H9 (cell line): ENCODE measurements around the gene MVB12A. TPM values are rescaled to one million over a fixed set of nuclear protein-coding genes. Genes with fewer than 3 reads are reported as not detected.

Experiments used
- DNase-seq: peaks from one replicate; pipeline ENCODE4 v3.0.0-alpha.2; 2017
- H2AFZ ChIP-seq: one replicate; pipeline ENCODE4 v1.6.1; 2013; ENCODE audit warnings: mild to moderate bottlenecking, low read length, control low read depth, moderate library complexity
- H2AK5ac ChIP-seq: 2 replicates; pipeline ENCODE4 v1.6.1; 2013; ENCODE audit warnings: low read length, control low read depth, mixed read lengths; ENCODE audit not compliant: insufficient read length
- H2BK120ac ChIP-seq: one replicate; pipeline ENCODE4 v1.6.1; 2013; ENCODE audit warnings: low read depth, mild to moderate bottlenecking, low read length, control low read depth, inconsistent platforms; ENCODE audit not compliant: poor library complexity, severe bottlenecking
- H2BK12ac ChIP-seq: 2 replicates; pipeline ENCODE4 v1.6.1; 2013; ENCODE audit warnings: low read length, control low read depth, mixed read lengths, low read depth; ENCODE audit not compliant: insufficient read length
- H2BK15ac ChIP-seq: 2 replicates; pipeline ENCODE4 v1.6.1; 2013; ENCODE audit warnings: low read depth, low read length, control low read depth
- H2BK20ac ChIP-seq: one replicate; pipeline ENCODE4 v1.6.1; 2013; ENCODE audit warnings: low read depth, mild to moderate bottlenecking, low read length, control low read depth, inconsistent platforms; ENCODE audit not compliant: poor library complexity, severe bottlenecking
- H2BK5ac ChIP-seq: 2 replicates; pipeline ENCODE4 v1.6.1; 2013; ENCODE audit warnings: low read length, control low read depth, mixed read lengths; ENCODE audit not compliant: insufficient read length
- H3K14ac ChIP-seq: 2 replicates; pipeline ENCODE4 v1.6.1; 2013; ENCODE audit warnings: low read length, control low read depth; ENCODE audit not compliant: insufficient read depth
- H3K18ac ChIP-seq: 2 replicates; pipeline ENCODE4 v1.6.1; 2013; ENCODE audit warnings: low read depth, mild to moderate bottlenecking, mixed read lengths, low read length, control low read depth; ENCODE audit not compliant: insufficient read length
- H3K23ac ChIP-seq: 2 replicates; pipeline ENCODE4 v1.6.1; 2013; ENCODE audit warnings: low read length, control low read depth, mixed read lengths, low read depth; ENCODE audit not compliant: insufficient read length
- H3K23me2 ChIP-seq: 2 replicates; pipeline ENCODE4 v1.6.1; 2013; ENCODE audit warnings: low read depth, mild to moderate bottlenecking, mixed read lengths, low read length, control low read depth; ENCODE audit not compliant: insufficient read length, poor library complexity, severe bottlenecking
- H3K27ac ChIP-seq: 2 replicates; pipeline ENCODE4 v1.5.1; 2013; ENCODE audit warnings: low read length, control low read depth, mixed read lengths, low read depth; ENCODE audit not compliant: insufficient read length
- H3K27me3 ChIP-seq: 2 replicates; pipeline ENCODE4 v1.6.1; 2013; ENCODE audit warnings: low read length, control low read depth, inconsistent platforms; ENCODE audit not compliant: insufficient read depth
- H3K4ac ChIP-seq: 2 replicates; pipeline ENCODE4 v1.6.1; 2013; ENCODE audit warnings: low read depth, mild to moderate bottlenecking, control low read depth, inconsistent platforms, low read length, moderate library complexity
- H3K4me1 ChIP-seq: 2 replicates; pipeline ENCODE4 v1.6.1; 2013; ENCODE audit warnings: low read length, control low read depth, inconsistent platforms; ENCODE audit not compliant: insufficient read depth
- H3K4me2 ChIP-seq: 2 replicates; pipeline ENCODE4 v1.6.1; 2013; ENCODE audit warnings: low read length, control low read depth, mixed read lengths; ENCODE audit not compliant: insufficient read length, insufficient read depth
- H3K56ac ChIP-seq: 2 replicates; pipeline ENCODE4 v1.6.1; 2013; ENCODE audit warnings: low read depth, mild to moderate bottlenecking, mixed read lengths, low read length, control low read depth; ENCODE audit not compliant: insufficient read length
- H3K79me1 ChIP-seq: 2 replicates; pipeline ENCODE4 v1.6.1; 2013; ENCODE audit warnings: low read depth, mild to moderate bottlenecking, moderate library complexity, low read length, control low read depth, inconsistent platforms; ENCODE audit not compliant: insufficient read depth, poor library complexity, severe bottlenecking
- H3K79me2 ChIP-seq: 2 replicates; pipeline ENCODE4 v1.6.1; 2013; ENCODE audit warnings: low read length, control low read depth, inconsistent platforms; ENCODE audit not compliant: insufficient read depth
- H3K9ac ChIP-seq: 2 replicates; pipeline ENCODE4 v1.6.1; 2013; ENCODE audit warnings: low read length, control low read depth, mixed read lengths; ENCODE audit not compliant: insufficient read length; ENCODE audit errors: extremely low read depth
- H3K9me3 ChIP-seq: one replicate; pipeline ENCODE4 v1.6.1; 2013; ENCODE audit warnings: low read depth, low read length, inconsistent platforms; ENCODE audit not compliant: control insufficient read depth
- H3T11ph ChIP-seq: one replicate; pipeline ENCODE4 v1.6.1; 2013; ENCODE audit warnings: mild to moderate bottlenecking, low read length, control low read depth, inconsistent platforms
- H4K20me1 ChIP-seq: one replicate; pipeline ENCODE4 v1.6.1; 2013; ENCODE audit not compliant: control insufficient read depth, insufficient read length, insufficient read depth
- H4K5ac ChIP-seq: 2 replicates; pipeline ENCODE4 v1.6.1; 2013; ENCODE audit warnings: low read depth, mild to moderate bottlenecking, mixed read lengths, low read length, control low read depth; ENCODE audit not compliant: insufficient read length
- H4K8ac ChIP-seq: replicated peaks from 2 replicates; pipeline ENCODE4 v1.6.1; 2013; ENCODE audit warnings: low read length, control low read depth, mixed read lengths, low read depth; ENCODE audit not compliant: insufficient read length
- H4K91ac ChIP-seq: 2 replicates; pipeline ENCODE4 v1.6.1; 2013; ENCODE audit warnings: low read depth, mild to moderate bottlenecking, moderate library complexity, mixed read lengths, low read length, control low read depth; ENCODE audit not compliant: insufficient read length
- H3K27ac Mint-ChIP-seq, 3 experiments: 2 replicates in 2 of 3; 3 replicates in 1 of 3; pipeline ENCODE4 v1.8.0; 2020 to 2021; ENCODE audit warnings: mixed read lengths in 3 of 3, mild to moderate bottlenecking in 1 of 3, moderate library complexity in 1 of 3
- H3K27me3 Mint-ChIP-seq: 2 replicates; pipeline ENCODE4 v1.8.0; 2021; ENCODE audit warnings: low read depth, mild to moderate bottlenecking, moderate library complexity, mixed read lengths
- H3K36me3 Mint-ChIP-seq, 3 experiments: 2 replicates in 2 of 3; 3 replicates in 1 of 3; pipeline ENCODE4 v1.8.0; 2020 to 2021; ENCODE audit warnings: low read depth in 3 of 3, mixed read lengths in 3 of 3; ENCODE audit not compliant: insufficient read depth in 1 of 3
- H3K4me1 Mint-ChIP-seq, 2 experiments: 2 replicates each; pipeline ENCODE4 v1.8.0; 2020; ENCODE audit warnings: mixed read lengths in 2 of 2
- H3K4me3 Mint-ChIP-seq, 2 experiments: 2 replicates in 1 of 2; 3 replicates in 1 of 2; pipeline ENCODE4 v1.8.0; 2020 to 2021; ENCODE audit warnings: mild to moderate bottlenecking in 2 of 2, mixed read lengths in 2 of 2, moderate library complexity in 1 of 2
- H3K9me3 Mint-ChIP-seq, 2 experiments: 2 replicates in 1 of 2; 3 replicates in 1 of 2; pipeline ENCODE4 v1.8.0; 2020; ENCODE audit warnings: mild to moderate bottlenecking in 2 of 2, mixed read lengths in 2 of 2, moderate library complexity in 1 of 2
- CTCF ChIP-seq: fragments of 200-600 bp; sonication (generic); conservative IDR thresholded peaks from 3 replicates; pipeline ENCODE4 v1.8.0; 2021; ENCODE audit warnings: antibody characterized with exemption, mild to moderate bottlenecking
- WGBS: extraction: QIAGEN DNeasy Blood & Tissue Kit; methylation state at CpG from one replicate; pipeline ENCODE4 v1.1.7; 2013; ENCODE audit warnings: missing lambda C conversion rate, low lambda C conversion rate, mixed read lengths; ENCODE audit not compliant: insufficient read length; ENCODE audit errors: extremely low coverage; 5-methylcytosine and 5-hydroxymethylcytosine counted together
- total RNA-seq: library from RNA; stranded (reverse); gene quantifications from 2 replicates; pipeline ENCODE4 v1.2.1, GENCODE V29; 2021

Gene MVB12A
- total RNA-seq, 1 experiment from 2014 or later = 50.4 TPM

GRCh38 chr19:17404621-17405249 is 15.1 kb upstream of the MVB12A start:
- Histone ChIP-seq H3K4me2 (peak overlapping the region; percentile 61), H4K5ac (no peak overlapping the region), H3K4me1 (peaks cover 7% of the 10 kb centered on the region; the same call in 1 of the 2 replicates), H3K56ac (peak overlapping the region; percentile 8), H2BK12ac (no peak overlapping the region), H3K23me2 (peaks cover 15% of the 10 kb centered on the region), H3K23ac (no peak overlapping the region), H2BK15ac (no peak overlapping the region), H4K91ac (peak overlapping the region; percentile 31), H3K9me3 (no peaks in the 10 kb centered on the region), H4K8ac (no peak overlapping the region), H3K4ac (peak overlapping the region; percentile 49), H3K79me1 (no peaks in the 10 kb centered on the region), H4K20me1 (no peaks in the 10 kb centered on the region), H2AK5ac (no peak overlapping the region), H3K79me2 (no peaks in the 10 kb centered on the region; the same call in 1 of the 2 replicates), H2AFZ (no peak overlapping the region), H3K18ac (peak overlapping the region; percentile 8), H3K27ac (no peak overlapping the region), H2BK5ac (no peak overlapping the region), H2BK120ac (peak overlapping the region; percentile 83), H3K14ac (peak overlapping the region; percentile 11), H3K27me3 (no peaks in the 10 kb centered on the region), H2BK20ac (no peak overlapping the region), H3K9ac (peak overlapping the region; percentile 25), H3T11ph (no peak overlapping the region)
- no CpG with 5 or more reads among the region's 7 CpGs for WGBS
- Mint-ChIP-seq H3K36me3 (peaks cover 7 to 36% (median 17%) of the 10 kb centered on the region in 3 experiments; a peak in 6 of 7 replicates), H3K27me3 (no peaks in the 10 kb centered on the region), H3K4me1 (peaks cover 31 to 39% of the 10 kb centered on the region in 2 experiments), H3K4me3 (peak overlapping the region; percentile 69 to 94), H3K9me3 (no peaks in the 10 kb centered on the region), H3K27ac (peak overlapping the region; percentile 81 to 97 (median 97))
- no peak for TF ChIP-seq CTCF
- no peak for DNase-seq
